HG03457 (cell line): Measurements from ENCODE around the gene SPRED3.

Source experiments
- ATAC-seq: cut with Tn5 transposase; IDR thresholded peaks from one replicate; pipeline ENCODE4 v1.9.1; 2021; ENCODE audit warnings: moderate number of reproducible peaks; ENCODE audit not compliant: unreplicated experiment

SPRED3 gene

DNA sequence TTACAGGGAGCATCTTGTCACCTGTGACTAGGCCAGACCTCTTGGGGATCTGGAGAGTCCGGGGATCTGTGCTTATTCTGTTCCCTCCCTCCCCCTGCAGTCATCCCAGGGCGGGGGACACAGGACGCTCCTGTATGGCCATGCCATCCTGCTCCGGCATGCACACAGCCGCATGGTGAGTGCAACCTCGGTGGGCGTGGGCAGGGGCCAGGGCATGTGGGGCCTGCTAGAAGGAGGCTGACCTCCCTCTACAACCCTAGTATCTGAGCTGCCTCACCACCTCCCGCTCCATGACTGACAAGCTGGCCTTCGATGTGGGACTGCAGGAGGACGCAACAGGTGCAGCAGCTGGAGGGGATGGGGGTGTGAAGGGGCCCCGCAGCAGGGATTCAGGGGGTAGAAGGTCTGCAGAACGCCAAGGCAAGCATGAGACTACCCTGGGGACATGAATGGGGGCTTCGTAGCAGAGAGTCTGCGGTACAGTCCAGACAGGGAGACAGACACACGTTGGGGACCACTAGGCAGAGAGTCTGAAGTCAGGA lies 55.0 kb downstream of the SPRED3 start:
- no peak for ATAC-seq

DNA sequence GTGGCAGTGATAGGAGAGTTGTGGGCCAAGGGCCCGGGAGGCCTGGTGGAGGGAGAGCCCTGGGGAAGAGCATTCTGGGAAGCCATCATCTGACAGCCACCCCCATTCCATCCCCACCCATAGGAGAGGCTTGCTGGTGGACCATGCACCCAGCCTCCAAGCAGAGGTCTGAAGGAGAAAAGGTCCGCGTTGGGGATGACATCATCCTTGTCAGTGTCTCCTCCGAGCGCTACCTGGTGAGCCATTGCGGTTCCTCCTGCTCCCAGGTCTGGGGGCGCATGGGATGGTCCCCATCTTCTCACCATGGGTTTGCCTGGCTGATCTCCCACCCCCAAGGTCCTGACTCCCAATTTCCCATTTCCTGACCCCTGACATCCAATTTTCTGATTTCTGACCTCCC lies 55.5 kb downstream of the SPRED3 start:
- ATAC-seq: no peak

DNA sequence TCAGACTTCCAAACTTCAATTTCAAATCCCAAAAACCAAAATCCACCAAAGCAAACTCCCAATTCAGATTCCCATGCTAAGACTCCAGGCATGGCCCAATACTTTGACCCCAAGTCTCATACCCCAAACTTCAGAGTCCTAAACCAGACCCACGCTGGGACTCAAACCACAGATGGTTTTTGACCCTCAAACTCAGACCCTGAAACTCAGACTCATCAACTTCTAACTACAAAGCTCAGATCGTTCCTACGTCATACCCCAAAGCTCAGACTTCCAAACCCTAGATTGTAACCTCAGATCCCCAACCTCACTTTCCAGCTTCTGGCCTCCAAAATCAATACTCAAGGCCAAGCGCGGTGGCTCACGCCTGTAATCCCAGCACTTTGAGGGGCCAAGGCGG lies 56.9 kb downstream of the SPRED3 start:
- ATAC-seq: no peak

DNA sequence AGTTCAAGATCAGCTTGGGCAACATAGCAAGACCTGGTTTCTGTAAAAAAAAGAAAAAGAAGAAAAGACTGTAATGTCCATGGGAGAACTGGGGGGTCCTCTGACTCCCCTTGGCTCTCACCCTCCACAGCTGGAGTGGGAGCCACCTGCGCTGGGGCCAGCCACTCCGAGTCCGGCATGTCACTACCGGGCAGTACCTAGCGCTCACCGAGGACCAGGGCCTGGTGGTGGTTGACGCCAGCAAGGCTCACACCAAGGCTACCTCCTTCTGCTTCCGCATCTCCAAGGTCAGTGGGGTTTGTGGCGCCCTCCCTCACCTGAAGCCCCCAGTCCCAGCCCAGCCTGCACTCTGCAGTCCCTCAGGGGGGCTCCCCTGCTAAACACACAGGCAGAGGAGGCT lies 59.7 kb downstream of the SPRED3 start:
- no peak for ATAC-seq
